Measurements from ENCODE around the gene FIGNL1. TPM values are rescaled to one million over a fixed set of nuclear protein-coding genes. Genes with fewer than 3 reads are reported as not detected.

Gene FIGNL1
- total RNA-seq, 2 donors from 2014 or later = 7.2 to 14.3 TPM

DNA sequence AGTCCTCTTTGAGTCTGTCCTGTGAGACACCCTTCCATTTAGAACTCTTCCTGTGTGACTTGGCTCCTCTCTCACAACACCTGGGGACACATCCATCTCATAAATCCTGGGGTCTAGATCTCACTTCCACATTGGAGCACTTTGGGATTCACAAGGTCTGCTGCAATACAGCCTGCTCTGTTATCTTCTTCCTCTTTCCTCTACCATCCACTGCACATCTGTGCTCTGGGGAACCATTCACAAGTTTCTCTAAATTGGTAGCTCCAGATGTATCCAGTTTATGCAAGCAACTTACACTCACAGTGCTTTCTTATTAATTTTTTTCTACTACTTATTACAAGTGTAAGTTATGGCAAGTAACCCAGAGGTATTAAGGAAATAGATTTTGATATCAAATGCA lies 5.5 kb upstream of the FIGNL1 start:
- DNase-seq (ENCODE audit: low spot score) = no peak
- TF ChIP-seq POLR2AphosphoS5 (IDR thresholded peaks at IDR 0.05) = no peak
- TF ChIP-seq POLR2A (IDR thresholded peaks at IDR 0.05) = no peak
- TF ChIP-seq CTCF (IDR thresholded peaks at IDR 0.05) = no peak

GRCh38 chr7:50454968-50455367 lies 4.8 kb upstream of the FIGNL1 start:
- no peaks in the 10 kb centered on the region for H3K9me3 ChIP-seq
- H3K27me3 ChIP-seq (replicated peaks; ENCODE audit: insufficient read depth) = no peaks in the 10 kb centered on the region
- H3K36me3 ChIP-seq = no peaks in the 10 kb centered on the region
- intact Hi-C loops (cut with DNase I) = no loop called here
- no peak overlapping the region for H3K4me3 ChIP-seq
- no peak overlapping the region for H3K27ac ChIP-seq
- no peak for DNase-seq (ENCODE audit: low spot score)
- TF ChIP-seq POLR2AphosphoS5 (IDR thresholded peaks at IDR 0.05) = no peak
- no peak for TF ChIP-seq CTCF (IDR thresholded peaks at IDR 0.05)
- no peak for TF ChIP-seq POLR2A (IDR thresholded peaks at IDR 0.05)
- WGBS = 62% methylated on average over 5 of the region's 5 CpGs
- H3K4me1 ChIP-seq (replicated peaks) = no peaks in the 10 kb centered on the region

More for the DNA sequence above, 5.5 kb upstream of the FIGNL1 start:
- Histone ChIP-seq H3K27me3 (replicated peaks; ENCODE audit: insufficient read depth) (no peaks in the 10 kb centered on the region), H3K4me3 (no peak overlapping the region), H3K4me1 (replicated peaks) (no peaks in the 10 kb centered on the region), H3K27ac (no peak overlapping the region), H3K36me3 (no peaks in the 10 kb centered on the region), H3K9me3 (no peaks in the 10 kb centered on the region)
- intact Hi-C loops (cut with DNase I) = no loop called here

GRCh38 chr7:50450590-50451032 lies 461 bp upstream of the FIGNL1 start:
- H3K4me3 ChIP-seq = peak overlapping the region; percentile 61 to 76
- no peaks in the 10 kb centered on the region for H3K4me1 ChIP-seq (replicated peaks)
- intact Hi-C loops (cut with DNase I) = no loop called here
- no peak for DNase-seq (ENCODE audit: low spot score)
- peaks cover 0 to 4% of the 10 kb centered on the region in 2 donors for H3K36me3 ChIP-seq
- H3K27ac ChIP-seq = peak overlapping the region; percentile 66 to 74
- 27% methylated on average over 32 of the region's 32 CpGs for WGBS
- H3K27me3 ChIP-seq (replicated peaks; ENCODE audit: insufficient read depth) = no peaks in the 10 kb centered on the region
- no peaks in the 10 kb centered on the region for H3K9me3 ChIP-seq
- TF ChIP-seq CTCF (IDR thresholded peaks at IDR 0.05) = no peak
- no peak for TF ChIP-seq POLR2A (IDR thresholded peaks at IDR 0.05)
- TF ChIP-seq POLR2AphosphoS5 (IDR thresholded peaks at IDR 0.05) = no peak

GRCh38 chr7:50449501-50449880 lies 659 bp downstream of the FIGNL1 start:
- Histone ChIP-seq H3K9me3 (no peaks in the 10 kb centered on the region), H3K36me3 (peaks cover 0 to 4% of the 10 kb centered on the region in 2 donors), H3K4me1 (replicated peaks) (no peaks in the 10 kb centered on the region), H3K4me3 (peak overlapping the region; percentile 61 to 76), H3K27ac (peak overlapping the region; percentile 66 to 74), H3K27me3 (replicated peaks; ENCODE audit: insufficient read depth) (no peaks in the 10 kb centered on the region)
- no peak for DNase-seq (ENCODE audit: low spot score)
- intact Hi-C loops (cut with DNase I) = no loop called here
- 8% methylated on average over 5 of the region's 5 CpGs for WGBS
- no peak for TF ChIP-seq POLR2A (IDR thresholded peaks at IDR 0.05)
- no peak for TF ChIP-seq POLR2AphosphoS5 (IDR thresholded peaks at IDR 0.05)
- no peak for TF ChIP-seq CTCF (IDR thresholded peaks at IDR 0.05)

GRCh38 chr7:50448823-50449222 lies 1.3 kb downstream of the FIGNL1 start:
- H3K4me3 ChIP-seq = no peak overlapping the region
- TF ChIP-seq CTCF (IDR thresholded peaks at IDR 0.05) = no peak
- TF ChIP-seq POLR2A (IDR thresholded peaks at IDR 0.05) = no peak
- no peak for TF ChIP-seq POLR2AphosphoS5 (IDR thresholded peaks at IDR 0.05)
- H3K36me3 ChIP-seq = peaks cover 0 to 4% of the 10 kb centered on the region in 2 donors
- H3K9me3 ChIP-seq = no peaks in the 10 kb centered on the region
- intact Hi-C loops (cut with DNase I) = no loop called here
- no peaks in the 10 kb centered on the region for H3K4me1 ChIP-seq (replicated peaks)
- no peaks in the 10 kb centered on the region for H3K27me3 ChIP-seq (replicated peaks; ENCODE audit: insufficient read depth)
- H3K27ac ChIP-seq = no peak overlapping the region
- no peak for DNase-seq (ENCODE audit: low spot score)
